Left ventricle myocardium inferior (tissue), 1 donor: Measurements from ENCODE around the gene PDHX. TPM values are rescaled to one million over a fixed set of nuclear protein-coding genes. Genes with fewer than 3 reads are reported as not detected.
"Not testable (repeated sequence)": the region's sequence is repeated elsewhere in the genome, so short reads cannot be mapped to it uniquely, and the experiment has no call there.

Experiments used
- DNase-seq: peaks from one replicate; pipeline ENCODE4 v3.0.0-alpha.2; 2020
- H3K27ac ChIP-seq: fragments of 200-600 bp; replicated peaks from 2 replicates; pipeline ENCODE4 v1.8.0; 2021
- H3K27me3 ChIP-seq: fragments of 200-600 bp; 2 replicates; pipeline ENCODE4 v1.8.0; 2021; ENCODE audit warnings: low read depth
- H3K36me3 ChIP-seq: fragments of 200-600 bp; 2 replicates; pipeline ENCODE4 v1.8.0; 2021
- H3K4me1 ChIP-seq: fragments of 200-600 bp; 2 replicates; pipeline ENCODE4 v1.8.0; 2021
- H3K4me3 ChIP-seq: fragments of 200-600 bp; 2 replicates; pipeline ENCODE4 v1.8.0; 2021; ENCODE audit warnings: mild to moderate bottlenecking, moderate library complexity
- H3K9me3 ChIP-seq: fragments of 200-600 bp; replicated peaks from 2 replicates; pipeline ENCODE4 v1.8.0; 2021
- CTCF ChIP-seq: fragments of 200-600 bp; IDR thresholded peaks from 2 replicates; pipeline ENCODE4 v1.8.0; 2021; ENCODE audit warnings: antibody characterized with exemption, mild to moderate bottlenecking, borderline replicate concordance
- intact Hi-C: fragments of 100-400 bp; cut with micrococcal nuclease; formaldehyde crosslinking; loops from one replicate; pipeline ENCODE4 v1.11.0; 2022
- total RNA-seq: library from RNA; stranded (reverse); fragmentation: NEBNext Ultra II Directional; extraction: Animal tissue kit (Norgen Biotek cat#: 25700); gene quantifications from one replicate; pipeline ENCODE4 v1.2.1, GENCODE V29; 2021
- donor health status: DM: no; HTN: yes; CAD: no; lungs with severe emphysema.

Gene PDHX
- total RNA-seq, 1 donor from 2014 or later = 157 TPM

GRCh38 chr11:34891611-34892010 is 24.8 kb upstream of the PDHX start:
- H3K4me1 ChIP-seq = no peaks in the 10 kb centered on the region
- TF ChIP-seq CTCF = no peak
- H3K27me3 ChIP-seq = no peaks in the 10 kb centered on the region
- DNase-seq = no peak
- intact Hi-C loops = loop anchor here (2.0 kb wide), 1 partner anchor 305 kb away; no protein-coding TSS in a partner anchor
- H3K36me3 ChIP-seq = peaks cover 13% of the 10 kb centered on the region
- H3K9me3 ChIP-seq = peaks cover 6% of the 10 kb centered on the region
- no peak overlapping the region for H3K4me3 ChIP-seq
- no peak overlapping the region for H3K27ac ChIP-seq

- intact Hi-C loops = no loop called here
- Histone ChIP-seq H3K4me1 (no peaks in the 10 kb centered on the region), H3K27me3 (no peaks in the 10 kb centered on the region), H3K36me3 (peaks cover 1% of the 10 kb centered on the region), H3K27ac (no peak overlapping the region), H3K4me3 (no peak overlapping the region), H3K9me3 (peaks cover 17% of the 10 kb centered on the region)
- no peak for DNase-seq
- TF ChIP-seq CTCF = no peak
Measured at GRCh38 chr11:34893416-34893815, 23.0 kb upstream of the PDHX start.

GRCh38 chr11:34896191-34896590 is 20.2 kb upstream of the PDHX start:
- Histone ChIP-seq H3K36me3 (peaks cover 16% of the 10 kb centered on the region), H3K9me3 (peaks cover 45% of the 10 kb centered on the region)
- H3K27ac ChIP-seq, H3K27me3 ChIP-seq, intact Hi-C loops, DNase-seq, H3K4me1 ChIP-seq, H3K4me3 ChIP-seq: not testable (repeated sequence)

- H3K9me3 ChIP-seq = peaks cover 51% of the 10 kb centered on the region
- H3K27ac ChIP-seq = no peak overlapping the region
- DNase-seq = no peak
- intact Hi-C loops = no loop called here
- peaks cover 16% of the 10 kb centered on the region for H3K36me3 ChIP-seq
- H3K27me3 ChIP-seq = no peaks in the 10 kb centered on the region
- H3K4me1 ChIP-seq = no peaks in the 10 kb centered on the region
- TF ChIP-seq CTCF = no peak
- H3K4me3 ChIP-seq = no peak overlapping the region
Measured at GRCh38 chr11:34897171-34897870, 19.1 kb upstream of the PDHX start.

GRCh38 chr11:34898474-34898873 is 17.9 kb upstream of the PDHX start:
- intact Hi-C loops = no loop called here
- peaks cover 51% of the 10 kb centered on the region for H3K9me3 ChIP-seq
- H3K4me1 ChIP-seq = no peaks in the 10 kb centered on the region
- DNase-seq = no peak
- no peaks in the 10 kb centered on the region for H3K27me3 ChIP-seq
- TF ChIP-seq CTCF = no peak
- no peak overlapping the region for H3K27ac ChIP-seq
- H3K36me3 ChIP-seq = peaks cover 16% of the 10 kb centered on the region
- no peak overlapping the region for H3K4me3 ChIP-seq

GRCh38 chr11:34899633-34900016 is 16.8 kb upstream of the PDHX start:
- H3K36me3 ChIP-seq = peaks cover 16% of the 10 kb centered on the region
- no peaks in the 10 kb centered on the region for H3K27me3 ChIP-seq
- intact Hi-C loops = no loop called here
- no peak overlapping the region for H3K4me3 ChIP-seq
- H3K27ac ChIP-seq = no peak overlapping the region
- TF ChIP-seq CTCF = no peak
- H3K9me3 ChIP-seq = peaks cover 51% of the 10 kb centered on the region
- H3K4me1 ChIP-seq = no peaks in the 10 kb centered on the region
- DNase-seq = no peak
